Fibroblast of lung (primary cell): ENCODE results near the gene UBR4. TPM values are rescaled to one million over a fixed set of nuclear protein-coding genes. Genes with fewer than 3 reads are reported as not detected.

ENCODE experiments used
- DNase-seq, 2 donors: peaks; one replicate each; pipeline versions ENCODE4 v3.0.0 to v3.0.0-alpha.2; 2010; ENCODE audit warnings: low read depth in 2 of 2
- H2AFZ ChIP-seq: 2 replicates; pipeline ENCODE4 v1.5.1; 2012; ENCODE audit warnings: low read length, control low read depth, inconsistent platforms
- H3K27ac ChIP-seq: 2 replicates; pipeline ENCODE4 v1.5.1; 2011; ENCODE audit warnings: low read length, control low read depth; ENCODE audit not compliant: insufficient read depth
- H3K27me3 ChIP-seq: 2 replicates; pipeline ENCODE4 v1.5.1; 2011; ENCODE audit warnings: mild to moderate bottlenecking, low read length; ENCODE audit not compliant: control insufficient read depth, insufficient read depth
- H3K36me3 ChIP-seq: 2 replicates; pipeline ENCODE4 v1.5.1; 2011; ENCODE audit warnings: low read length; ENCODE audit not compliant: control insufficient read depth, insufficient read depth
- H3K4me1 ChIP-seq: 2 replicates; pipeline ENCODE4 v1.5.1; 2011; ENCODE audit warnings: low read length; ENCODE audit not compliant: control insufficient read depth, insufficient read depth; ENCODE audit errors: extremely low read depth
- H3K4me2 ChIP-seq: 2 replicates; pipeline ENCODE4 v1.5.1; 2011; ENCODE audit warnings: low read length, control low read depth; ENCODE audit not compliant: insufficient read depth; ENCODE audit errors: extremely low read depth
- H3K4me3 ChIP-seq, 4 experiments: fragments of 200-600 bp in 1 of 4; sonication (generic) in 1 of 4; replicated peaks in 1 of 4; 2 replicates each; pipeline ENCODE4 v1.5.1; 2011 to 2016; ENCODE audit warnings: low read length in 4 of 4, low read depth in 3 of 4, mild to moderate bottlenecking in 3 of 4, control low read depth in 2 of 4, inconsistent platforms in 1 of 4, mixed read lengths in 1 of 4; ENCODE audit not compliant: insufficient read depth in 1 of 4; ENCODE audit errors: control extremely low read depth in 1 of 4
- H3K79me2 ChIP-seq: 2 replicates; pipeline ENCODE4 v1.5.1; 2012; ENCODE audit warnings: mild to moderate bottlenecking, low read length, inconsistent platforms; ENCODE audit not compliant: control insufficient read depth, insufficient read depth
- H3K9ac ChIP-seq: 2 replicates; pipeline ENCODE4 v1.5.1; 2011; ENCODE audit warnings: mild to moderate bottlenecking, low read length, control low read depth; ENCODE audit not compliant: insufficient read depth
- H3K9me3 ChIP-seq: 2 replicates; pipeline ENCODE4 v1.5.1; 2012; ENCODE audit warnings: low read depth, low read length; ENCODE audit not compliant: control insufficient read depth, insufficient read depth
- H4K20me1 ChIP-seq: 2 replicates; pipeline ENCODE4 v1.5.1; 2011; ENCODE audit warnings: low read length; ENCODE audit not compliant: control insufficient read depth, insufficient read depth; ENCODE audit errors: extremely low read depth
- CTCF ChIP-seq, 2 donors: IDR thresholded peaks in 1 of 2; conservative IDR thresholded peaks in 1 of 2; 1 replicate in 1 of 2; 2 replicates in 1 of 2; pipeline ENCODE4 v1.5.1; 2011 to 2012; ENCODE audit warnings: low read length in 2 of 2, control low read depth in 1 of 2, inconsistent platforms in 1 of 2, low read depth in 1 of 2, mild to moderate bottlenecking in 1 of 2
- EZH2 ChIP-seq: IDR thresholded peaks from 2 replicates; pipeline ENCODE4 v1.5.1; 2012; ENCODE audit warnings: low read length, control low read depth, mild to moderate bottlenecking; ENCODE audit errors: missing control alignments
- polyA plus RNA-seq, 2 donors: library from polyadenylated mRNA; depleted of rRNA in 1 of 2; stranded (reverse) in 1 of 2; unstranded in 1 of 2; fragments of >200 nt; gene quantifications; 2 replicates each; pipeline ENCODE4 v1.2.1, GENCODE V29; 2011 to 2012; ENCODE audit warnings: missing spikeins in 1 of 2
- total RNA-seq: library from RNA; depleted of rRNA; stranded (reverse); fragments of >200 nt; gene quantifications from 2 replicates; pipeline ENCODE4 v1.2.1, GENCODE V29; 2014

The UBR4 gene
- total and polyA plus RNA-seq, 2 donors (not counting 1 experiment from before 2014, with no cell fraction given): 32.0 to 164 TPM

- Histone ChIP-seq H3K79me2 (no peaks in the 10 kb centered on the region), H3K4me2 (no peak overlapping the region), H3K36me3 (peaks cover 26% of the 10 kb centered on the region), H3K4me1 (no peaks in the 10 kb centered on the region), H3K27ac (no peak overlapping the region), H3K27me3 (no peaks in the 10 kb centered on the region), H3K4me3 (no peak overlapping the region), H3K9me3 (no peaks in the 10 kb centered on the region), H3K9ac (no peak overlapping the region), H2AFZ (no peak overlapping the region), H4K20me1 (no peaks in the 10 kb centered on the region)
- TF ChIP-seq EZH2 (no peak), CTCF (conservative IDR thresholded peaks at IDR 0.05 in 1 of 2, IDR thresholded peaks at IDR 0.05 in 1 of 2; ENCODE audit: low read depth in 1 of 2, low read length in 2 of 2) (no peak)
- no peak for DNase-seq
Observed at GRCh38 chr1:19128968-19129514, 81.0 kb downstream of the UBR4 start.

- no peaks in the 10 kb centered on the region for H3K27me3 ChIP-seq
- no peak overlapping the region for H3K4me3 ChIP-seq
- H3K4me1 ChIP-seq: no peaks in the 10 kb centered on the region
- no peak for DNase-seq
- H3K4me2 ChIP-seq: no peak overlapping the region
- no peak overlapping the region for H2AFZ ChIP-seq
- peaks cover 45% of the 10 kb centered on the region for H3K36me3 ChIP-seq
- no peak for TF ChIP-seq CTCF (conservative IDR thresholded peaks at IDR 0.05 in 1 of 2, IDR thresholded peaks at IDR 0.05 in 1 of 2; ENCODE audit: low read depth in 1 of 2, low read length in 2 of 2)
- TF ChIP-seq EZH2: no peak
- no peaks in the 10 kb centered on the region for H3K79me2 ChIP-seq
- H3K9me3 ChIP-seq: no peaks in the 10 kb centered on the region
- no peaks in the 10 kb centered on the region for H4K20me1 ChIP-seq
- no peak overlapping the region for H3K9ac ChIP-seq
- H3K27ac ChIP-seq: no peak overlapping the region
Observed at GRCh38 chr1:19124273-19124672, 85.8 kb downstream of the UBR4 start.

GRCh38 chr1:19123837-19124236 lies 86.2 kb downstream of the UBR4 start:
- Histone ChIP-seq H3K4me2 (no peak overlapping the region), H3K4me3 (no peak overlapping the region), H3K9ac (no peak overlapping the region), H3K4me1 (no peaks in the 10 kb centered on the region), H3K79me2 (no peaks in the 10 kb centered on the region), H3K27ac (no peak overlapping the region), H3K36me3 (peaks cover 44% of the 10 kb centered on the region), H2AFZ (no peak overlapping the region), H3K9me3 (no peaks in the 10 kb centered on the region), H3K27me3 (no peaks in the 10 kb centered on the region), H4K20me1 (no peaks in the 10 kb centered on the region)
- no peak for TF ChIP-seq CTCF (conservative IDR thresholded peaks at IDR 0.05 in 1 of 2, IDR thresholded peaks at IDR 0.05 in 1 of 2; ENCODE audit: low read depth in 1 of 2, low read length in 2 of 2)
- TF ChIP-seq EZH2: no peak
- DNase-seq: no peak
